ENCODE results near the gene SLC7A10.

The SLC7A10 gene

GRCh38 chr19:33196446-33197193, 29.0 kb downstream of the SLC7A10 start:
- Mint-ChIP-seq H3K27me3 (ENCODE audit: low read depth, poor library complexity) (peaks cover 23% of the 10 kb centered on the region), H3K27ac (no peak overlapping the region), H3K9me3 (no peaks in the 10 kb centered on the region), H3K4me3 (peak overlapping the region; percentile 63), H3K36me3 (ENCODE audit: low read depth) (no peaks in the 10 kb centered on the region), H3K4me1 (no peaks in the 10 kb centered on the region)
- no peak for DNase-seq
- TF ChIP-seq CTCF (IDR thresholded peaks at IDR 0.05): no peak

- Mint-ChIP-seq H3K4me1 (no peaks in the 10 kb centered on the region), H3K36me3 (ENCODE audit: low read depth) (no peaks in the 10 kb centered on the region), H3K27ac (no peak overlapping the region), H3K9me3 (no peaks in the 10 kb centered on the region), H3K27me3 (ENCODE audit: low read depth, poor library complexity) (peaks cover 24% of the 10 kb centered on the region), H3K4me3 (peak overlapping the region; percentile 83)
- DNase-seq: no peak
- TF ChIP-seq CTCF (IDR thresholded peaks at IDR 0.05): no peak
Observed at GRCh38 chr19:33195645-33196347, 29.9 kb downstream of the SLC7A10 start.

GRCh38 chr19:33194886-33195644, 30.6 kb downstream of the SLC7A10 start:
- Mint-ChIP-seq H3K4me1 (no peaks in the 10 kb centered on the region), H3K4me3 (peak overlapping the region; percentile 83), H3K27me3 (ENCODE audit: low read depth, poor library complexity) (peaks cover 28% of the 10 kb centered on the region), H3K36me3 (ENCODE audit: low read depth) (no peaks in the 10 kb centered on the region), H3K9me3 (no peaks in the 10 kb centered on the region), H3K27ac (no peak overlapping the region)
- no peak for TF ChIP-seq CTCF (IDR thresholded peaks at IDR 0.05)
- peak; percentile 50 for DNase-seq

- peak; percentile 47 for DNase-seq
- Mint-ChIP-seq H3K27me3 (ENCODE audit: low read depth, poor library complexity) (peaks cover 32% of the 10 kb centered on the region), H3K36me3 (ENCODE audit: low read depth) (no peaks in the 10 kb centered on the region), H3K4me3 (no peak overlapping the region), H3K27ac (no peak overlapping the region), H3K9me3 (no peaks in the 10 kb centered on the region), H3K4me1 (no peaks in the 10 kb centered on the region)
- no peak for TF ChIP-seq CTCF (IDR thresholded peaks at IDR 0.05)
Observed at GRCh38 chr19:33194532-33194885, 31.1 kb downstream of the SLC7A10 start.

- H3K4me1 Mint-ChIP-seq: no peaks in the 10 kb centered on the region
- no peak within 1 kb of the TSS for H3K27ac Mint-ChIP-seq
- peak; percentile 78 for DNase-seq
- H3K27me3 Mint-ChIP-seq (ENCODE audit: low read depth, poor library complexity): peaks cover 32% of the 10 kb centered on the region
- H3K36me3 Mint-ChIP-seq (ENCODE audit: low read depth): no peaks in the 10 kb centered on the region
- H3K4me3 Mint-ChIP-seq: peak within 1 kb of the TSS; percentile 83
- H3K9me3 Mint-ChIP-seq: no peaks in the 10 kb centered on the region
- TF ChIP-seq CTCF (IDR thresholded peaks at IDR 0.05): no peak
Observed at GRCh38 chr19:33193865-33194362, 31.7 kb downstream of the SLC7A10 start, which contains the start of gene LRP3. LRP3 (plus strand) TSS chr19:33194330; CDS start chr19:33194786, 456 bp downstream.

Data from nephron progenitor cell (in vitro differentiated cells).